Neural progenitor cell (in vitro differentiated cells): Measurements from ENCODE around the gene TRIM46. TPM values are rescaled to one million over a fixed set of nuclear protein-coding genes. Genes with fewer than 3 reads are reported as not detected.

ENCODE experiments used
- DNase-seq: peaks from one replicate; pipeline ENCODE4 v3.0.0-alpha.2; 2016; ENCODE audit warnings: low spot score
- H2AFZ ChIP-seq: fragments of 200-600 bp; sonication (generic); replicated peaks from 2 replicates; pipeline ENCODE4 v1.6.1; 2016; ENCODE audit warnings: antibody characterized with exemption
- H3F3A ChIP-seq: fragments of 200-600 bp; sonication (generic); 2 replicates; pipeline ENCODE4 v1.6.1; 2016; ENCODE audit warnings: antibody characterized with exemption, low read depth
- H3K27ac ChIP-seq: fragments of 200-600 bp; sonication (generic); 2 replicates; pipeline ENCODE4 v1.5.1; 2016; ENCODE audit warnings: mild to moderate bottlenecking
- H3K27me3 ChIP-seq: fragments of 200-600 bp; sonication (generic); 2 replicates; pipeline ENCODE4 v1.6.1; 2016; ENCODE audit warnings: mild to moderate bottlenecking, moderate library complexity
- H3K36me3 ChIP-seq: fragments of 200-600 bp; sonication (generic); 2 replicates; pipeline ENCODE4 v1.5.1; 2016
- H3K4me1 ChIP-seq: fragments of 200-600 bp; sonication (generic); 2 replicates; pipeline ENCODE4 v1.6.1; 2016; ENCODE audit warnings: mixed run types
- H3K4me2 ChIP-seq: fragments of 200-600 bp; sonication (generic); 2 replicates; pipeline ENCODE4 v1.6.1; 2016
- H3K4me3 ChIP-seq: fragments of 200-600 bp; sonication (generic); 2 replicates; pipeline ENCODE4 v1.5.1; 2016
- H3K79me2 ChIP-seq: fragments of 200-600 bp; sonication (generic); 2 replicates; pipeline ENCODE4 v1.6.1; 2016; ENCODE audit warnings: low read depth
- H3K9ac ChIP-seq: fragments of 200-600 bp; sonication (generic); 2 replicates; pipeline ENCODE4 v1.6.1; 2016
- H3K9me3 ChIP-seq: fragments of 200-600 bp; sonication (generic); 2 replicates; pipeline ENCODE4 v1.5.1; 2016; ENCODE audit warnings: low read depth
- H4K20me1 ChIP-seq: fragments of 200-600 bp; sonication (generic); 2 replicates; pipeline ENCODE4 v1.6.1; 2016; ENCODE audit warnings: low read depth
- H3K27ac Mint-ChIP-seq: 3 replicates; pipeline ENCODE4 v1.8.0; 2021; ENCODE audit warnings: mixed read lengths
- H3K27me3 Mint-ChIP-seq: 2 replicates; pipeline ENCODE4 v1.8.0; 2022; ENCODE audit warnings: low read depth, mild to moderate bottlenecking, inconsistent platforms, moderate library complexity, mixed read lengths; ENCODE audit not compliant: insufficient read depth
- H3K36me3 Mint-ChIP-seq: 3 replicates; pipeline ENCODE4 v1.8.0; 2021; ENCODE audit warnings: mixed read lengths
- H3K4me1 Mint-ChIP-seq: 3 replicates; pipeline ENCODE4 v1.8.0; 2021; ENCODE audit warnings: mixed read lengths
- H3K4me3 Mint-ChIP-seq: 3 replicates; pipeline ENCODE4 v1.8.0; 2021; ENCODE audit warnings: mild to moderate bottlenecking, moderate library complexity, mixed read lengths
- H3K9me3 Mint-ChIP-seq: 3 replicates; pipeline ENCODE4 v1.8.0; 2020; ENCODE audit warnings: mixed read lengths
- EZH2 ChIP-seq: fragments of 200-600 bp; sonication (generic); IDR thresholded peaks from 2 replicates; pipeline ENCODE4 v1.6.1; 2017; ENCODE audit warnings: antibody characterized with exemption, mild to moderate bottlenecking, moderate library complexity
- EZH2phosphoT487 ChIP-seq: fragments of 200-600 bp; sonication (generic); IDR thresholded peaks from 2 replicates; pipeline ENCODE4 v1.6.1; 2017; ENCODE audit warnings: antibody characterized with exemption
- total RNA-seq: library from RNA; depleted of rRNA; stranded (reverse); fragments of >200 nt; gene quantifications from 2 replicates; pipeline ENCODE4 v1.2.3, GENCODE V29; 2015; ENCODE audit warnings: low replicate concordance
- TF ChIP-seq, protein P1 (sequence below): fragments of 200-600 bp; sonication (generic); IDR thresholded peaks from 2 replicates; pipeline ENCODE4 v1.5.1; 2017; ENCODE audit warnings: antibody characterized with exemption, mild to moderate bottlenecking

The TRIM46 gene
- total RNA-seq, 1 donor from 2014 or later = 3.9 TPM

DNA sequence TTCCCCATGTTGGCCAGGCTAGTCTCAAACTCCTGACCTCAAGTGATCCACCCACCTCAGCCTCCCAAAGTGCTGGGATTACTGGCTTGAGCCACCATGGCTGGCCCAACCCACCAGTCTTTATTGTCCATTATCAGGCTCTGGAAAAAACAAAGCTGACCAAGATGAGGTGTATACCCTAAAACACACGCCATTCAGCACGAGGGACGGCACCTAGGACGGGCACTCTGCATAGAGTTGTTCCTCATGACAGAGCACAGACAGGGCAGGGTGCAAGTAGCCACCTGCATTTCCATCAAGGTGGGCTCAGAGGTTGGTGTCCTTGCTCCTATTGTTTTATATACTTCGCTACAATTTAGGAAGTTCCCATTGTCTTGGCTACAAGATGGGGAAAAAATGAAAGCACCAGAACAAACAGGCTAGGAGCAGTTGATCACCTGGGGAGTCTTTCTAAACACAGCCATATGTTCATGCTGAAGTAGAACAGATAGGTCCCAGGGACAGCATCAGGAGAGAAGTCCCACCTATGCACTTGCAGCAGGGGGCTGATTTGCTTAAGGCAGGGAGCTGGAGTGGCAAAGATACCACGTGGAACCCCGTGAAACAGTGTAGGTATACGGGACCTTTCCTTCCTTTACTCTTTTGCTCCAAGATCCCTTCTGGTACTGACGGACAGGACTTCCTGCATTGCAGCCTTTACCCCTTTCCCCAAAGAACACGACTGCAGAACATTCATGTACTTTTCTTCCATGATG is 5.0 kb upstream of the TRIM46 start:
- H4K20me1 ChIP-seq = no peaks in the 10 kb centered on the region
- H3K4me3 ChIP-seq = no peak overlapping the region
- no peak for DNase-seq
- H3K27me3 ChIP-seq = no peaks in the 10 kb centered on the region
- Mint-ChIP-seq H3K27me3 (peaks cover 15% of the 10 kb centered on the region), H3K9me3 (peaks cover 11% of the 10 kb centered on the region), H3K27ac (no peak overlapping the region), H3K36me3 (peaks cover 4% of the 10 kb centered on the region), H3K4me1 (peaks cover 37% of the 10 kb centered on the region), H3K4me3 (no peak overlapping the region)
- H3K27ac ChIP-seq = no peak overlapping the region
- H3K79me2 ChIP-seq = peaks cover 18% of the 10 kb centered on the region
- no peaks in the 10 kb centered on the region for H3K9me3 ChIP-seq
- H2AFZ ChIP-seq = no peak overlapping the region
- no peaks in the 10 kb centered on the region for H3K36me3 ChIP-seq
- H3F3A ChIP-seq = peaks cover 71% of the 10 kb centered on the region
- TF ChIP-seq EZH2 = no peak
- TF ChIP-seq, protein P1, sequence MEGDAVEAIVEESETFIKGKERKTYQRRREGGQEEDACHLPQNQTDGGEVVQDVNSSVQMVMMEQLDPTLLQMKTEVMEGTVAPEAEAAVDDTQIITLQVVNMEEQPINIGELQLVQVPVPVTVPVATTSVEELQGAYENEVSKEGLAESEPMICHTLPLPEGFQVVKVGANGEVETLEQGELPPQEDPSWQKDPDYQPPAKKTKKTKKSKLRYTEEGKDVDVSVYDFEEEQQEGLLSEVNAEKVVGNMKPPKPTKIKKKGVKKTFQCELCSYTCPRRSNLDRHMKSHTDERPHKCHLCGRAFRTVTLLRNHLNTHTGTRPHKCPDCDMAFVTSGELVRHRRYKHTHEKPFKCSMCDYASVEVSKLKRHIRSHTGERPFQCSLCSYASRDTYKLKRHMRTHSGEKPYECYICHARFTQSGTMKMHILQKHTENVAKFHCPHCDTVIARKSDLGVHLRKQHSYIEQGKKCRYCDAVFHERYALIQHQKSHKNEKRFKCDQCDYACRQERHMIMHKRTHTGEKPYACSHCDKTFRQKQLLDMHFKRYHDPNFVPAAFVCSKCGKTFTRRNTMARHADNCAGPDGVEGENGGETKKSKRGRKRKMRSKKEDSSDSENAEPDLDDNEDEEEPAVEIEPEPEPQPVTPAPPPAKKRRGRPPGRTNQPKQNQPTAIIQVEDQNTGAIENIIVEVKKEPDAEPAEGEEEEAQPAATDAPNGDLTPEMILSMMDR = no peak
- TF ChIP-seq EZH2phosphoT487 = no peak
- H3K4me2 ChIP-seq = no peak overlapping the region
- peaks cover 27% of the 10 kb centered on the region for H3K4me1 ChIP-seq
- no peak overlapping the region for H3K9ac ChIP-seq

DNA sequence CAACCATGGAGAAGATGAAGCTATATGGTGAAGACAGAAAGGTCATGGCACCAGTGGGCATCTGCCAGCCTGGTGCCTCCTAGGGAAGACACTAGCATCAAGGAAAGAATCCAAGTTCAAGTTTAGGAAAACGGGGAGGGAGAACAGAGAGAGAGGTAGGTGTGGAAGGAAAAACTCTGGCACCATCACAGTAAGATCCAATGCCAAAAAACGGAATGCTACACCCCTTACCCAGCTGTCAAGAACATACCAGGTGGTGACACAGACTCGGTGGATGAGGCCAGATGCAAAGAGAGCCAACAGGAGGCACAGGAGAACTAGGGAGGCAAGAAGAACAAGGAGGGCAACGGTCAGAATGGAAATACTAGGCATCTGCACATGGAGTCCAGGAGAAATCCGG is 4.1 kb upstream of the TRIM46 start:
- Histone ChIP-seq H3F3A (peaks cover 80% of the 10 kb centered on the region), H3K4me3 (no peak overlapping the region), H3K27ac (no peak overlapping the region), H3K4me1 (peaks cover 27% of the 10 kb centered on the region), H3K27me3 (no peaks in the 10 kb centered on the region), H4K20me1 (no peaks in the 10 kb centered on the region), H3K9ac (no peak overlapping the region), H3K36me3 (no peaks in the 10 kb centered on the region), H3K9me3 (no peaks in the 10 kb centered on the region), H2AFZ (no peak overlapping the region), H3K4me2 (no peak overlapping the region), H3K79me2 (peaks cover 19% of the 10 kb centered on the region)
- no peak for DNase-seq
- Mint-ChIP-seq H3K4me3 (peak overlapping the region; percentile 7), H3K27me3 (peaks cover 16% of the 10 kb centered on the region), H3K9me3 (peaks cover 5% of the 10 kb centered on the region), H3K4me1 (peaks cover 40% of the 10 kb centered on the region), H3K36me3 (peaks cover 4% of the 10 kb centered on the region), H3K27ac (no peak overlapping the region)
- TF ChIP-seq, protein P1 = no peak
- TF ChIP-seq EZH2phosphoT487 (no peak), EZH2 (no peak)

DNA sequence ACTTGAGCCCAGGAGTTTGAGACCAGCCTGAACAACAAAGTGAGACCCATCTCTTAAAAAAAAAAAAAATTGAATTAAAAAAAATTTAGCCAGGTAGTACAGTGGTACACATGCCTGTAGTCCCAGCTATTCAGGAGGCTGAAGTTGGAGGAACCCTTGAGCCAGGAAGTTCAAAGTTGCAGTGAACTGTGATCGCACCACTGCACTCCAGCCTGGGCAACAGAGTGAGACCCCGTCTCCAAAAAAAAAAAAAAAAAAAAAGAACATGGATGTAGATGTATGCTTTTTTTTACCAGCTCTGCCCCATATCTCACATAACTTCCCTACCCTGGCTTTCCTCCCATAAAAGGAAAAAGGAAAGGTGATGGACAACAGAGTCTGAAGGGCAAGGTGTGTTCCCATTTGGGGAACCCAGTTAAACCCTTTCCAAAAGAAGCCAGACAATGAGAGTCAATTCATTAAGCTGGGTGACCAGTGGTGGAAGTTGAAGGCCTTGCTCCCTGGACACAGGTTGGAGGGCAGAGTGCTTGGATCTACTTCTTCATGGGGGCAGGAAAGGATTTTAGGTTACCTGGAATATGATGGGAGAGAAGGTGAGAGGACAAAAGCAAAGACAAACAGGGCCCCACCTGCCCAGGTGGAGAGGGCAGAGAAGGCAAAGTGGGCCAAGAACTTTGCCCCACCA is 3.4 kb upstream of the TRIM46 start:
- Histone ChIP-seq H3K4me3 (no peak overlapping the region), H3K27ac (no peak overlapping the region), H3K36me3 (no peaks in the 10 kb centered on the region), H3K9me3 (no peaks in the 10 kb centered on the region), H3K4me2 (no peak overlapping the region), H3K4me1 (peaks cover 27% of the 10 kb centered on the region), H3F3A (peaks cover 85% of the 10 kb centered on the region), H3K79me2 (peaks cover 26% of the 10 kb centered on the region), H2AFZ (no peak overlapping the region), H3K9ac (no peak overlapping the region), H4K20me1 (no peaks in the 10 kb centered on the region), H3K27me3 (no peaks in the 10 kb centered on the region)
- H3K27ac Mint-ChIP-seq = no peak overlapping the region
- peaks cover 3% of the 10 kb centered on the region for H3K9me3 Mint-ChIP-seq
- DNase-seq = no peak
- no peak overlapping the region for H3K4me3 Mint-ChIP-seq
- H3K36me3 Mint-ChIP-seq = peaks cover 4% of the 10 kb centered on the region
- TF ChIP-seq EZH2phosphoT487 (no peak), EZH2 (no peak)
- TF ChIP-seq, protein P1 = no peak
- peaks cover 20% of the 10 kb centered on the region for H3K27me3 Mint-ChIP-seq
- peaks cover 47% of the 10 kb centered on the region for H3K4me1 Mint-ChIP-seq
